ENCODE measurements around the gene POLA1.

GRCh38 chrX:25022499-25023325 is 329.0 kb downstream of the POLA1 start:
- no peak for TF ChIP-seq POLR2A (IDR thresholded peaks at IDR 0.05)
- peak in 1 of 4 donors; percentile 21 for TF ChIP-seq CTCF (IDR thresholded peaks at IDR 0.05)
